Tibial artery (tissue), 4 donors: ENCODE measurements around the gene NAA30.
"Not testable (repeated sequence)": the region's sequence is repeated elsewhere in the genome, so short reads cannot be mapped to it uniquely, and the experiment has no call there.

Experiments used
- DNase-seq, 2 donors: peaks; one replicate each; pipeline ENCODE4 v3.0.0-alpha.2; 2019
- H3K27ac ChIP-seq, 2 donors: fragments of 200-600 bp; sonication (generic) in 1 of 2; 1 replicate in 1 of 2; 2 replicates in 1 of 2; pipeline ENCODE4 v1.5.1; 2018 to 2019; ENCODE audit warnings: mild to moderate bottlenecking in 1 of 2
- H3K27me3 ChIP-seq, 2 donors: fragments of 200-600 bp; sonication (generic) in 1 of 2; one replicate each; pipeline versions ENCODE4 v1.5.1 to v1.6.0; 2016 to 2019
- H3K36me3 ChIP-seq, 3 donors: fragments of 200-600 bp; sonication (generic) in 2 of 3; one replicate each; pipeline ENCODE4 v1.5.1; 2016 to 2019; ENCODE audit warnings: mild to moderate bottlenecking in 2 of 3
- H3K4me1 ChIP-seq, 4 donors: fragments of 200-600 bp; sonication (generic) in 2 of 4; 1 replicate in 3 of 4; 2 replicates in 1 of 4; pipeline ENCODE4 v1.5.1; 2016 to 2019
- H3K4me3 ChIP-seq, 2 donors: fragments of 200-600 bp; sonication (generic) in 1 of 2; 1 replicate in 1 of 2; 2 replicates in 1 of 2; pipeline ENCODE4 v1.5.1; 2018 to 2019; ENCODE audit warnings: mild to moderate bottlenecking in 2 of 2
- H3K9me3 ChIP-seq, 3 donors: fragments of 200-600 bp; sonication (generic) in 1 of 3; one replicate each; pipeline ENCODE4 v1.5.1; 2016 to 2019
- CTCF ChIP-seq, 2 experiments: fragments of 200-600 bp in 1 of 2; fragments of 450-650 bp in 1 of 2; IDR thresholded peaks; one replicate each; pipeline ENCODE4 v1.5.1; 2017 to 2019; ENCODE audit warnings: antibody characterized with exemption in 2 of 2, mild to moderate bottlenecking in 1 of 2, moderate library complexity in 1 of 2
- intact Hi-C: fragments of 100-400 bp; cut with DNase I; formaldehyde crosslinking; loops from one replicate; pipeline ENCODE4 v1.15.0; 2023; ENCODE audit warnings: low total_unique reads

The NAA30 gene

GRCh38 chr14:57390037-57390805 is at the start of gene NAA30:
NAA30 (plus strand) TSS chr14:57390586; CDS start chr14:57390958, 372 bp downstream.
- DNase-seq = peak; percentile 94 to 95
- peak within 1 kb of the TSS; percentile 85 to 89 for H3K4me3 ChIP-seq
- no peak for TF ChIP-seq CTCF (IDR thresholded peaks at IDR 0.05)
- H3K36me3 ChIP-seq = no peaks in the 10 kb centered on the region
- peak within 1 kb of the TSS; percentile 90 to 94 for H3K27ac ChIP-seq
- intact Hi-C loops = loop anchor here (10.0 kb wide), 1 partner anchor 125 kb away; the partner anchor contains the start of genes AP5M1 and EXOC5
- H3K4me1 ChIP-seq = peaks cover 0 to 36% (median 10%) of the 10 kb centered on the region in 4 donors
- H3K9me3 ChIP-seq = no peaks in the 10 kb centered on the region
- no peaks in the 10 kb centered on the region for H3K27me3 ChIP-seq

GRCh38 chr14:57343545-57344297 is 46.7 kb upstream of the NAA30 start:
- H3K36me3 ChIP-seq, DNase-seq, H3K4me3 ChIP-seq, H3K27me3 ChIP-seq, intact Hi-C loops, H3K9me3 ChIP-seq, H3K27ac ChIP-seq, H3K4me1 ChIP-seq: not testable (repeated sequence)

- Histone ChIP-seq H3K4me1 (no peaks in the 10 kb centered on the region), H3K27me3 (peaks cover 0 to 2% of the 10 kb centered on the region in 2 donors), H3K9me3 (peaks cover 0 to 3% (median 0%) of the 10 kb centered on the region in 3 donors), H3K36me3 (no peaks in the 10 kb centered on the region), H3K4me3 (no peak overlapping the region), H3K27ac (no peak overlapping the region)
- intact Hi-C loops = no loop called here
- TF ChIP-seq CTCF (IDR thresholded peaks at IDR 0.05) = no peak
- DNase-seq = no peak
Observed at GRCh38 chr14:57345106-57345505, 45.3 kb upstream of the NAA30 start.

- Histone ChIP-seq H3K36me3 (no peaks in the 10 kb centered on the region), H3K4me3 (no peak overlapping the region), H3K4me1 (no peaks in the 10 kb centered on the region), H3K27ac (no peak overlapping the region), H3K9me3 (peaks cover 0 to 3% (median 0%) of the 10 kb centered on the region in 3 donors), H3K27me3 (peaks cover 0 to 2% of the 10 kb centered on the region in 2 donors)
- TF ChIP-seq CTCF (IDR thresholded peaks at IDR 0.05) = no peak
- intact Hi-C loops = no loop called here
- DNase-seq = no peak
Observed at GRCh38 chr14:57346741-57347140, 43.6 kb upstream of the NAA30 start.

- no peak overlapping the region for H3K27ac ChIP-seq
- TF ChIP-seq CTCF (IDR thresholded peaks at IDR 0.05) = no peak
- intact Hi-C loops = no loop called here
- no peaks in the 10 kb centered on the region for H3K4me1 ChIP-seq
- no peak for DNase-seq
- H3K27me3 ChIP-seq = no peaks in the 10 kb centered on the region
- H3K36me3 ChIP-seq = no peaks in the 10 kb centered on the region
- H3K4me3 ChIP-seq = no peak overlapping the region
- no peaks in the 10 kb centered on the region for H3K9me3 ChIP-seq
Observed at GRCh38 chr14:57352396-57353170, 37.8 kb upstream of the NAA30 start.
